ENCODE data around the gene RAB23. TPM values are rescaled to one million over a fixed set of nuclear protein-coding genes. Genes with fewer than 3 reads are reported as not detected.

The RAB23 gene
- total RNA-seq, 1 donor from 2014 or later, result 18.8 TPM

DNA sequence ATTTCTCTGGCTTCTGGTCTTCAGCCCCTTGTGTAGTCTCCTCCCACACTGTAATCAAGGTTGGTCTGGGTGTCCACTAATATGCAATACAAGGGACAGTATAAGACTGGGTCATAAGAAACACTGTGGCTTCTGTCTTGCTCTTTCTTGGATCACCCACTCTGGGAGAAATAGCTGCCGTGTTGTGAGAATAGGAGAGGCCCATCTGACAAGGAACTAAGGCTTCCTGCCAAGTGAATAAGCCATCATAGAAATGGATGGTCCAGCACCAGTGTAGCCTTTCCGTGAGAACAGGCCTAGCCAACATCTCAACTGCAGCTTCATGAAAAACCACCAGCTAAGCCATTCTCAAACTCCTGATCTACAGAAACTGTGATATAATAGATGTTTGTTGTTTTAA is 26.6 kb downstream of the RAB23 start:
- H3K9me3 ChIP-seq (ENCODE audit: control insufficient read depth in 3 of 3, low read length in 3 of 3), result no peaks in the 10 kb centered on the region

DNA sequence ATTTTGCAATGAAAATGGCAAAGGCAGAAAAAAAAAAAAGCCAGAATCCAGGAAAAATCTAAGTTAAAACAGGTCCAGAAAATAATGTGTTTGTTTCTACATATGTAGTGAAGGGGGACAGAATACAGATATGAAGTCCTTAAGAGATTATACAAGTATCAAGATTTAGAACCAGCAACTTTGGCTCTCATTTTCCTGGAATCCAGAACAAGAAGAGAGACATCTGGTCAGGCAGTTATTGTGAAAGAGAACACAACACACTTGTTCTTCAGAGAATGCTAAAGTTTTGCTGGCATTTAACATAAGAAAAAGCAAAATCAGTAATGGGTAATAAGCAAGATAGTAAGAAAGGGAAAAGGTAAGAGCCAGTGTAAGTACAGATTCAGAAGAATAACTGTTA is 28.9 kb downstream of the RAB23 start:
- Histone ChIP-seq H3K27ac (ENCODE audit: low read depth, low read length) (no peak overlapping the region), H3K36me3 (ENCODE audit: control insufficient read depth in 3 of 3, insufficient read depth in 3 of 3, low read length in 3 of 3) (peaks cover 0 to 3% (median 2%) of the 10 kb centered on the region in 3 donors), H3K4me3 (ENCODE audit: low read length in 3 of 3) (no peak overlapping the region), H3K9me3 (ENCODE audit: control insufficient read depth in 3 of 3, low read length in 3 of 3) (no peaks in the 10 kb centered on the region), H3K27me3 (ENCODE audit: control insufficient read depth in 3 of 3, insufficient read depth in 3 of 3, low read length in 3 of 3) (no peaks in the 10 kb centered on the region), H3K4me1 (ENCODE audit: control insufficient read depth in 3 of 3, insufficient read depth in 3 of 3, low read length in 3 of 3) (no peaks in the 10 kb centered on the region), H3K9ac (ENCODE audit: low read depth in 1 of 3, low read length in 3 of 3) (no peak overlapping the region)

More for the DNA sequence above, 26.6 kb downstream of the RAB23 start:
- no peak overlapping the region for H3K27ac ChIP-seq (ENCODE audit: low read depth, low read length)
- no peaks in the 10 kb centered on the region for H3K4me1 ChIP-seq (ENCODE audit: control insufficient read depth in 3 of 3, insufficient read depth in 3 of 3, low read length in 3 of 3)
- H3K36me3 ChIP-seq (ENCODE audit: control insufficient read depth in 3 of 3, insufficient read depth in 3 of 3, low read length in 3 of 3), result peaks cover 0 to 3% (median 0%) of the 10 kb centered on the region in 3 donors
- H3K9ac ChIP-seq (ENCODE audit: low read depth in 1 of 3, low read length in 3 of 3), result no peak overlapping the region
- H3K27me3 ChIP-seq (ENCODE audit: control insufficient read depth in 3 of 3, insufficient read depth in 3 of 3, low read length in 3 of 3), result no peaks in the 10 kb centered on the region
- no peak overlapping the region for H3K4me3 ChIP-seq (ENCODE audit: low read length in 3 of 3)

DNA sequence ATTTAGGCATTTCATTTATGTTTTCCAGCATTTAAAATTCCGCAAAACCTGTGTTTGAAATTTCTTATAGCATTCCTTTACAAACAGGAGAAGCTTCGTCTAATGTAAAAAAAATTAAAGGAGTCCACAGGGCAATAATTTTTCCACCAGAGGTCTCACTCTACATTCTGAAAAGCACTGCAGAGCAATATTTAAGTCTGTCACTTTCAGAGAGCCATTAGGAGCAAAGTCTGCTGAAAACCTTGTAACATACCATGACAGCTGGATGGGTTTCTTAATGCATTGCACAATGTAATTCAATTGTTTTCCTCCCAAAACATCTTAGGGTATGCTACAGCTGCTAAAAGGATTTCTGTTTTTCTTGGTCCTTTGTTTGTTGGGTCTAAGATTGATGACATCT is 32.0 kb downstream of the RAB23 start:
- H3K4me1 ChIP-seq (ENCODE audit: control insufficient read depth in 3 of 3, insufficient read depth in 3 of 3, low read length in 3 of 3), result no peaks in the 10 kb centered on the region
- H3K27ac ChIP-seq (ENCODE audit: low read depth, low read length), result no peak overlapping the region
- no peak overlapping the region for H3K4me3 ChIP-seq (ENCODE audit: low read length in 3 of 3)
- no peak overlapping the region for H3K9ac ChIP-seq (ENCODE audit: low read depth in 1 of 3, low read length in 3 of 3)
- no peaks in the 10 kb centered on the region for H3K9me3 ChIP-seq (ENCODE audit: control insufficient read depth in 3 of 3, low read length in 3 of 3)
- no peaks in the 10 kb centered on the region for H3K27me3 ChIP-seq (ENCODE audit: control insufficient read depth in 3 of 3, insufficient read depth in 3 of 3, low read length in 3 of 3)
- H3K36me3 ChIP-seq (ENCODE audit: control insufficient read depth in 3 of 3, insufficient read depth in 3 of 3, low read length in 3 of 3), result peaks cover 0 to 7% (median 2%) of the 10 kb centered on the region in 3 donors

DNA sequence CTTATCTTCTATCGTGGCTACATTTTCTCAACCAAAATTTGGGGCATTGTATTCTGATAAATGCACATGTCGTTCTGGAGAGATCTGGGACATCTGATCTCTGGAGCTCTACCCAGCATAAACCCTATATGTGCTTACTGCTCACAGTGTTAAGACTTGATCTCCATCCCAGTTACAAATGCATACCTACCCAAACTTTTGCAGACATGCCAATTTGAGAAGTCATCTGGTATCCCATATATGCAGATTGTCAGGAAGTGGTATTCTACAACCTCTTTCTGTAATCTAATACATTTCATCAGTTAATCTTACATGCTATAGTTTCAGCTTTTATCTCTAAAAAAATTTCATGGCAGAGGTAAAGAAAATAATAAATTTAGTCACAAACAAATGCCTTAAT is 38.8 kb downstream of the RAB23 start:
- Histone ChIP-seq H3K27me3 (ENCODE audit: control insufficient read depth in 3 of 3, insufficient read depth in 3 of 3, low read length in 3 of 3) (no peaks in the 10 kb centered on the region), H3K4me3 (ENCODE audit: low read length in 3 of 3) (no peak overlapping the region), H3K36me3 (ENCODE audit: control insufficient read depth in 3 of 3, insufficient read depth in 3 of 3, low read length in 3 of 3) (peaks cover 0 to 26% (median 17%) of the 10 kb centered on the region in 3 donors), H3K9me3 (ENCODE audit: control insufficient read depth in 3 of 3, low read length in 3 of 3) (no peaks in the 10 kb centered on the region), H3K4me1 (ENCODE audit: control insufficient read depth in 3 of 3, insufficient read depth in 3 of 3, low read length in 3 of 3) (peaks cover 9 to 18% (median 16%) of the 10 kb centered on the region in 3 donors), H3K9ac (ENCODE audit: low read depth in 1 of 3, low read length in 3 of 3) (no peak overlapping the region), H3K27ac (ENCODE audit: low read depth, low read length) (no peak overlapping the region)

DNA sequence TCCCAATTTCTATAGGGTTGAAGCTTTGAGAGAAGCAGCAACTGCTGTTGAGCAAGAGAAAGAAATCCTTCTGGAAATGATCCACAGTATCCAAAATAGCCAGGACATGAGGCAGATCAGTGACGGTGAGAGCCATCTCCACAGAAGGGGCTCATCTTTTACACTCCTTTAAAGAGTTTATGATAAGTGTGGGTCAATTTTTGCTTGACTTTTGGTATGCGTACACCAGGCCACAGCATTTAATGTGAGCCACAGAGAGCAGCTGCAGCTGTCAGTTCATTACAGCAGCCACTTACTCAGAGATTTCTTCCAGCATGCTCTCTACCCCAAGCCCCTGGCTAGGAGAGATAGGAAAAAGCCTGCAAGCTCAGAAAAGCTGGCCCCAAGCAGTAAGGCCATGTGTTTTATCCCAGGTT is 40.1 kb downstream of the RAB23 start:
- Histone ChIP-seq H3K4me3 (ENCODE audit: low read length in 3 of 3) (peak overlapping the region in 1 of 3 donors; percentile 9), H3K9me3 (ENCODE audit: control insufficient read depth in 3 of 3, low read length in 3 of 3) (no peaks in the 10 kb centered on the region), H3K4me1 (ENCODE audit: control insufficient read depth in 3 of 3, insufficient read depth in 3 of 3, low read length in 3 of 3) (peaks cover 13 to 29% (median 28%) of the 10 kb centered on the region in 3 donors), H3K27ac (ENCODE audit: low read depth, low read length) (peak overlapping the region; percentile 76), H3K27me3 (ENCODE audit: control insufficient read depth in 3 of 3, insufficient read depth in 3 of 3, low read length in 3 of 3) (no peaks in the 10 kb centered on the region), H3K9ac (ENCODE audit: low read depth in 1 of 3, low read length in 3 of 3) (peak overlapping the region in 1 of 3 donors; percentile 34), H3K36me3 (ENCODE audit: control insufficient read depth in 3 of 3, insufficient read depth in 3 of 3, low read length in 3 of 3) (peaks cover 0 to 26% (median 17%) of the 10 kb centered on the region in 3 donors)

DNA sequence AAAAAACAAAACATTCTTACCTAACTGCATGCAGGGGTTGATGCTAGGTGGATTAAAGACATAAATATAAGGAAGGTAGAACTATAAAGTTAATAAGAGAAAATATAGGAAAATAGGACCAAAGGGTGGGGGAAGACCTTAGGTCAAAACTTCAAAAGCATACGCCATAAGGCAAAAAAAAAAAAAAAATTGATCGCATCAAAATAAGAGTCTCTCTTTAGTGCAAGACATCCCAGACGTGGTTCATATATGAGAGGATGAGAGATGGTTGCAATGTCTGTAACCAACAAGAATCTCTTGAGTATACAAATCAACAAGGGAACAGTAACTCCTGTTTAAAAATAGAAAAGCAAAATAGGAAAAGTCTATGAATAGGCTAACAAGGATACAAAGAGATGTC is 41.5 kb downstream of the RAB23 start:
- Histone ChIP-seq H3K4me3 (ENCODE audit: low read length in 3 of 3) (no peak overlapping the region), H3K9ac (ENCODE audit: low read depth in 1 of 3, low read length in 3 of 3) (no peak overlapping the region), H3K36me3 (ENCODE audit: control insufficient read depth in 3 of 3, insufficient read depth in 3 of 3, low read length in 3 of 3) (peaks cover 0 to 26% (median 17%) of the 10 kb centered on the region in 3 donors), H3K4me1 (ENCODE audit: control insufficient read depth in 3 of 3, insufficient read depth in 3 of 3, low read length in 3 of 3) (peaks cover 13 to 36% (median 29%) of the 10 kb centered on the region in 3 donors), H3K27me3 (ENCODE audit: control insufficient read depth in 3 of 3, insufficient read depth in 3 of 3, low read length in 3 of 3) (no peaks in the 10 kb centered on the region), H3K27ac (ENCODE audit: low read depth, low read length) (peak overlapping the region; percentile 76), H3K9me3 (ENCODE audit: control insufficient read depth in 3 of 3, low read length in 3 of 3) (no peaks in the 10 kb centered on the region)

DNA sequence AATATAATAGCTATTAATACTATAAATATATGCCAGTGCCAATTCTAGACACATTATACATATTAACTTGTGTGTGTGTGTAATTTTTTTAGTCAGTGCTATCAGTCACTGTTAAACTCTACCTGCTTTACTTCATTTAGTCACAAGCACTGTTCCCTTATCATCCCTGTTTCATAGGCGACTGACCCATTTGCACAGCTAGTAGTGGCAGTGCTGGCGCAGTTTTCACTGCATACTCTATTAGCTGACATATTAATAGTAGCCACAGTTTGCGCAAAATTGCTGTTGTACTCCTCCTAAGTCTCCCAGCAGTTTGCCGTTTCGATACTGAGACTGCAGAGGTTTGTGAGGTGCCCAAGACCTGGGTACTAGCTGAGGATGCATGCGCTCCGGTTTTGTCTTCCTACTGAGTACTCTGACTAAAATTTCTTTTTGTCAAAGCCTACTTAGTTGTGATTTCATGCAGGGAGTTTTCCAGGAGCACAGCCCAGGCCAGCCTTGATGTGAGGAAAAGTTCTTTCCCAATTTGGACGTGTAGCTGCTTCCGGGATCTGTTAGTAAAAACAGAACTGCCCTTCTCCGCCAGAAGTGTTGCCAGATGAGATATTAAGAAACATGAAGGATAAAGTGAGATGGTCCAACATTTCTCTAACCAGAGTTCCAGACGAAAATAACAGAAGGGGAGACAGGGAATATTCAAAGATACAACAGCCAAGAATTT is 44.4 kb downstream of the RAB23 start:
- peak overlapping the region; percentile 35 to 61 (median 46) for H3K9ac ChIP-seq (ENCODE audit: low read depth in 1 of 3, low read length in 3 of 3)
- no peaks in the 10 kb centered on the region for H3K9me3 ChIP-seq (ENCODE audit: control insufficient read depth in 3 of 3, low read length in 3 of 3)
- peak overlapping the region; percentile 23 to 61 (median 44) for H3K4me3 ChIP-seq (ENCODE audit: low read length in 3 of 3)
- no peaks in the 10 kb centered on the region for H3K27me3 ChIP-seq (ENCODE audit: control insufficient read depth in 3 of 3, insufficient read depth in 3 of 3, low read length in 3 of 3)
- peaks cover 13 to 36% (median 32%) of the 10 kb centered on the region in 3 donors for H3K4me1 ChIP-seq (ENCODE audit: control insufficient read depth in 3 of 3, insufficient read depth in 3 of 3, low read length in 3 of 3)
- peaks cover 0 to under 1% (median under 1%) of the 10 kb centered on the region in 3 donors for H3K36me3 ChIP-seq (ENCODE audit: control insufficient read depth in 3 of 3, insufficient read depth in 3 of 3, low read length in 3 of 3)
- H3K27ac ChIP-seq (ENCODE audit: low read depth, low read length), result peak overlapping the region; percentile 65

DNA sequence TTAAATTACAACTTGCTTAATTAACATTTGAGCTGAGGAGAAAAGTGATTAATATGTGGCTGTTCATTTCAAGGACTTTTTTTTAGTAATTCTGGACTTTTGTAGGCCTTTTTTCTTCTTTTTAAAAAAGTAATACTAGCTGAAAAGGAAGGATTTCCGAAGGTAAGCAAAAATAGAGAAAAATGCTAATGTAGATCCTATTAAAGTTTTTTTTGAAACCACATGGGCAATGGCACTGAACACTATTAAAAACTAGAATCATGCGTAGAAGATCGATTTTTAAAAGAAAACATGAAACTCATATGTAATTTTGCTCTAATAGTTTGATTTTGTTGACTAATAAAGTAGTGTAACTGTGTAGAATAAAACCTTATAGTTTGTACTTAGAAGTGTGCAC is 47.6 kb downstream of the RAB23 start:
- Histone ChIP-seq H3K9me3 (ENCODE audit: control insufficient read depth in 3 of 3, low read length in 3 of 3) (no peaks in the 10 kb centered on the region), H3K4me3 (ENCODE audit: low read length in 3 of 3) (peak overlapping the region in 1 of 3 donors; percentile 79), H3K27ac (ENCODE audit: low read depth, low read length) (peak overlapping the region; percentile 88), H3K9ac (ENCODE audit: low read depth in 1 of 3, low read length in 3 of 3) (no peak overlapping the region), H3K27me3 (ENCODE audit: control insufficient read depth in 3 of 3, insufficient read depth in 3 of 3, low read length in 3 of 3) (no peaks in the 10 kb centered on the region), H3K36me3 (ENCODE audit: control insufficient read depth in 3 of 3, insufficient read depth in 3 of 3, low read length in 3 of 3) (no peaks in the 10 kb centered on the region), H3K4me1 (ENCODE audit: control insufficient read depth in 3 of 3, insufficient read depth in 3 of 3, low read length in 3 of 3) (peaks cover 11 to 24% (median 21%) of the 10 kb centered on the region in 3 donors)

DNA sequence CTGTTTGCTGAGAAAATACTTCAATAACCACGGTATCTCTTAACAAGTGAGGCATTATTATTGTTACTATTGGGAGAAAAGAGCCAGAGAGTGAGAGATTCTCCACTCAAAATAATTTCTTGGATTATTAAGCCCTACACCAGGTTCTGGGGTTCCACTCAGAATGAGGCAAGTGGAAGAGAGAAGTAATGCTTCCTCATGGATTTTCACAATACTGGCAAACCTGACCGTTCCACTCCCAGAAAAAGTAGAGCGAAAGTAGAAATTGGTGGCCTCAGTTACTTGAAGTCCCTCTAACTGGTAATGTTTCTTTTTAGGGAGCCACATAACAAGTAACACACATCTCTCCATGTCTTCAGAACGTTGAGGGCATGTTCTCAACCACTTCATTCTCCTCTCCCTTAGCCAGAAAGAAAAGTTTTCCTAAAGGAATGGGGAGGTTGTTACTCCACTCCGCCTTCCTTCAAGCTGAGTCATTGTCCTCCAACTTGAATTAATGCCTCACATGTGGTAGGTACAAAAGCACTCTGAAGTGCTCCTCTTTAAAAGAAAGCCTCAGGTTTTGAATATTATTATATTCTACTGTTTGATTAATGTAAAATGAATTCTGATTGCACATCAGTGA is 48.1 kb downstream of the RAB23 start:
- peak overlapping the region; percentile 85 to 88 (median 87) for H3K9ac ChIP-seq (ENCODE audit: low read depth in 1 of 3, low read length in 3 of 3)
- peaks cover 8 to 21% (median 19%) of the 10 kb centered on the region in 3 donors for H3K4me1 ChIP-seq (ENCODE audit: control insufficient read depth in 3 of 3, insufficient read depth in 3 of 3, low read length in 3 of 3)
- H3K4me3 ChIP-seq (ENCODE audit: low read length in 3 of 3), result peak overlapping the region; percentile 3 to 90 (median 79)
- no peaks in the 10 kb centered on the region for H3K9me3 ChIP-seq (ENCODE audit: control insufficient read depth in 3 of 3, low read length in 3 of 3)
- no peaks in the 10 kb centered on the region for H3K27me3 ChIP-seq (ENCODE audit: control insufficient read depth in 3 of 3, insufficient read depth in 3 of 3, low read length in 3 of 3)
- H3K27ac ChIP-seq (ENCODE audit: low read depth, low read length), result peak overlapping the region; percentile 88
- no peaks in the 10 kb centered on the region for H3K36me3 ChIP-seq (ENCODE audit: control insufficient read depth in 3 of 3, insufficient read depth in 3 of 3, low read length in 3 of 3)
